Placental pericyte (primary cell): Measurements from ENCODE around the gene DENND5A. TPM values are rescaled to one million over a fixed set of nuclear protein-coding genes. Genes with fewer than 3 reads are reported as not detected.

ENCODE experiments used
- small RNA-seq: library from RNA; depleted of rRNA; stranded (forward); fragments of <200 nt; gene quantifications from one replicate; pipeline ENCODE3, GENCODE V24; 2012; ENCODE audit warnings: low replicate concordance
- total RNA-seq: library from RNA; depleted of rRNA; stranded (reverse); fragments of >200 nt; gene quantifications from 2 replicates; pipeline ENCODE4 v1.2.3, GENCODE V29; 2012

Gene DENND5A
- total RNA-seq = 131 and 167 TPM in 2 replicates

GRCh38 chr11:9265211-9266131 lies at the start of gene DENND5A:
Gene DENND5A (minus strand): TSS chr11:9265350. CDS start chr11:9265069, 281 bp downstream.

GRCh38 chr11:9314291-9315077 lies 49.3 kb upstream of the DENND5A start, which contains the start of gene TMEM41B:
Gene TMEM41B (minus strand): TSS chr11:9314593. CDS start chr11:9314441, 152 bp downstream.

DNA sequence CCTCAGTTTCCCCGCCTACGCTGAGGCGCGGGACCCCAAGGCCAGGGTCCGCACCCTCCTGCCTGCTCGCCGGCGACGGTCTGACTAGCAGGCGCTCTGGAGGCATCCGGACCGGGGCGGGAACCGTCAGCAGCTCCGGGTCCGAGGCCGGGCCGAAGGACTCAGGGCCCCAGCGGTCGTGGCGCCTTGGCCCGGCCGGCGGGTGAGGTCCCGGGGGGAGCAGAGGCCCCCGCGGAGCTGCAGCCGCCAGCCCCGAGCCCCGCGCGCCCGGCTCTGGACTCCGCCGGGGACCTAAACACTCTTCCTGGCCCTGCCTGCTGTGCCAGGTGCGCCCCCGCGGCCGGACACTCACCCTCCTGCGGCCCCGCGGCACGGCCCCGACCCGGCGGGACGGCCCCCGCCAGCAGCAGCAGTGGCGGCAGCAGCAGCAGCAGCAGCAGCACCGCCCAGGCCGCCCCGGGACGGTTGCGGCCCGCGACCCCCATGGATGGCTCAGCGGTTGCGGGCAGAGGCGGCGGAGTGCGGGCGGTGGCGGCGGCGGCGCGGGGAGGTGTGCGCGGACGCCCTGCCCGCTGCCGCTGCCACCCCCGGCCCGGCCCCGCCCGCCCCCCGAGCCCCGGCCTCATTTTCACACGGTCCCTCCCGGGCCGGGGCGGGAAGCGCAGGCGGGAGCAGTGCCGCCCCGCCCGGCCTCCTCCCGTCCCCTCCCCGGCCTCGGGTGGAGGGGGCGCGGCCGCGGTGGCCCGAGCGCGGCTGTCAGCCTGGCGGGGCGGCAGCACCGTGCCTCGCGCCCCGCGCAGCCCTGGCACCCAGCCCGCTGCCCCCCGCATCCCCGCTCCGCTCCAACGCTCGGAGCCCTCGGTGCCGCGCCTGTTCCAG lies 173.9 kb downstream of the DENND5A start, which contains the start of gene SCUBE2:
Gene SCUBE2 (minus strand): TSS at position 556 of the 879 bp plus-strand sequence. CDS start 71 bp downstream, at position 485.

Small RNAs within 50 kb of the gene (small RNA-seq; reads per million reads assigned to genes)
- not detected for gene MIR5691
- not detected for gene RF00017

Other genes starting within 250 kb of the DENND5A start
- gene SCUBE2, start 173.8 kb downstream of the DENND5A start, total RNA-seq = 0.86 and 2.6 TPM in 2 replicates
- 66.1 and 142 TPM in 2 replicates for gene TMEM41B, start 49.2 kb upstream of the DENND5A start, total RNA-seq
- gene IPO7, start 119.3 kb upstream of the DENND5A start, total RNA-seq = 83.2 and 182 TPM in 2 replicates
- 21.0 and 31.6 TPM in 2 replicates for gene ZNF143, start 195.7 kb upstream of the DENND5A start, total RNA-seq